GM12875 (cell line): Measurements from ENCODE around the gene LRP3.

Source experiments
- H3K4me3 ChIP-seq: one replicate; pipeline ENCODE4 v1.5.1; 2011; ENCODE audit warnings: low read depth, low read length, control low read depth
- CTCF ChIP-seq: IDR thresholded peaks from 2 replicates; pipeline ENCODE4 v1.5.1; 2011; ENCODE audit warnings: low read depth, mild to moderate bottlenecking, control low read depth, inconsistent platforms, low read length, moderate library complexity, borderline replicate concordance; ENCODE audit not compliant: insufficient read depth

Gene LRP3

DNA sequence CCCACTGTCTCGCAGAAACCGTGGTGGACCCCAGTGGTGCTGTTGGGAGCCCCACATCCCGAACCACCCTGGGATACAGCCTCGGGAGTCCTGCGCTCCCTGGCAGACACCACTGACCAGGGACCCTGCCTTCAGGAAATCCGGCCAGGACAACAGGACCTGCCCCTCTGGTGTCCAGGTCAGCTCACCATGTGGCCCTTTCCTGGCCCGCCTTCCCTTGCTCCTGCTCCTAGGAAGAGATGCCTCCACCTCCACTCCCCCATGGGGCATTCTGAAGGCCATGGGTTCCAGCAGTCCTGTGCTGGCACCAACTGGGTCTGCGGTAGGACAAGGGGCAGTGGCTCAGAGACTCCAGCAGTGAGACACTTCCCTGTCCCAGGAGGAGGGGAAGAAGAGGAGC, 54.0 kb downstream of the LRP3 start:
- no peak overlapping the region for H3K4me3 ChIP-seq
- TF ChIP-seq CTCF: no peak

DNA sequence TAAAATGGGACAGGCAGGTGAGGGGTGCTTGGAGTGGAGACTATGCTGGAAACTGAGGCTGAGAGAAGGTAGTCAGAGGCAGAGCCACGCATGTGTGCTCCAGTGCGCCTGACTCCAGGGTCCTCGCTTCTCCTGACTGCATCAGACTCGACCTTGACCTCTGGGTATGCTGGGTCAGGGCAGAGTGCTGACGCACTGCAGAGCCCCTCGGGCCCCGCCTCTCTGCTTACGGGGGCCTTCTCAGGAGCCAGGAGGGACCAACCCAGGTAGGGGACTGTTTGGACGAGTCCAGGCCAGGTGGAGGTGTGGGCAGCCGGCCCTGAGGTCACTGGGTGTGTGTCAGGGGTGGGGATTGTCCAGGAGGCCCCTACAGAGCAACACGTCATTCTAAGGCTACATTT, 54.4 kb downstream of the LRP3 start:
- no peak overlapping the region for H3K4me3 ChIP-seq
- no peak for TF ChIP-seq CTCF

DNA sequence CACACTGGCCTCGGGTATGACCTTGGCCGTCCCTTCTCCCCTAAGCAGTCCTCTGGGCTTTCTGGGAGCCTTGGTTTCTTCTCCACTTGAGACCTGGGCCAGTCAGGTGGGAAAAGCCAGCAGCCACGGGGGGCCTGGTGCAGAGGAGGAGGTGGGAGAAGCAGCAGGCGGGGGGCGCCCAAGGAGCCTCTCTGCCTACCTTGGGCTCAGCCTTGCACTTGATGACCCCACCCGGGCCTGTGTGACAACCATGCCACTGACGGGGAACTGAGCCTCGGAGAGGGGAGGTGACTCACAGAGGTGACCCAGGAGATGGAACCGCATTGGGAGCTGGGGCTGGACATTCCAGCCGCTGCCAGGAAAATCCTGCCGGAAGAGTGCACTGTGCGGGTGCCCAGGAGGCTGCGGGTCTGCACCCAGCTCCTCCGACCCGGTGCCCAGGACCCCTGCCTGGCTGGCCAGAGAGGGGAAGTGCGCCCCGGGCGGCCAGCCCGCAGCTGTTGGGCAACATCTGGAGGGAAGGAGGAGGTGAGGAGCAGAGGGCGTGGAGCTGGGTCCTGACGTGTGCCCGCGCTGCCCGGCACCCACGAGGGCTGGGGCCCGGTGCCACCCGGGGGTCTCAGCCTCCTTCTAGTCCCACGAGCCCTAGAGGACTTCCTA, 55.0 kb downstream of the LRP3 start:
- TF ChIP-seq CTCF: peak; percentile 12; the same call in 1 of the 2 replicates
- H3K4me3 ChIP-seq: no peak overlapping the region

- TF ChIP-seq CTCF: no peak
- no peak overlapping the region for H3K4me3 ChIP-seq
These were observed 55.7 kb downstream of the LRP3 start for GRCh38 chr19:33249740-33250366.

GRCh38 chr19:33250500-33250899, 56.4 kb downstream of the LRP3 start:
- no peak for TF ChIP-seq CTCF
- no peak overlapping the region for H3K4me3 ChIP-seq

- TF ChIP-seq CTCF: no peak
- H3K4me3 ChIP-seq: no peak overlapping the region
These were observed 56.9 kb downstream of the LRP3 start for GRCh38 chr19:33251076-33251475.

DNA sequence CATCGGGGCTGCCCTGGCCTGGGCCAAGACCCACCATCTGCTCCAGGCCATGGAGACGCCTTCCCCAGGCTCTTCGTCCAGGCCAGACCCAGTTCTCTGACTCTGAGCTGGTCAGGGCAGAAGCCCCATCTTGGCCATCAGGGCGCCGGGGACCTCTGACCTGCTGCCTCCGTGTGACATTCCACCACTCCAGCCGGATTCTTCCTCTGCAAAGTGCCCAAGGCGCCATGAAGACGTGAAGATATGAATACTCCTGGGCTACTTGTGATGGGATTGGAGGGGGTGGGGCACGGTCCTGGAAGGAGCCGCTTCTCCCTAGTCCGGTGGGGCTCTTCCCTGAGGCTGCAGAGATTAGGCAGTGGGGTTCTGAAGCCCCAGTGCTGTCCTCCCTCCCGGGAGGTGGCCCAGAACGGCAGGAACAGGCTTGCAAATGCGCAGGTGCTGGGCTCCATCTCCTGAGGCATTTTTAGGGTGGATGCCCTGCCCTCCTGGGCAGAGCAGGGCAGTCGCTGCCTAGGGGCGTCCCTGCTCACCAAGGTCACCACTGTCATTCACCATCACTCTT, 57.5 kb downstream of the LRP3 start:
- TF ChIP-seq CTCF: no peak
- no peak overlapping the region for H3K4me3 ChIP-seq
